Left ventricle myocardium superior (tissue), 1 donor: ENCODE data around the gene RPS5. TPM values are rescaled to one million over a fixed set of nuclear protein-coding genes. Genes with fewer than 3 reads are reported as not detected.

Experiments used
- ATAC-seq: fragments of 200-7000 bp; cut with Tn5 transposase; one replicate; pipeline ENCODE4 v1.9.1; 2020; ENCODE audit warnings: mild to moderate bottlenecking, moderate library complexity
- DNase-seq: peaks from one replicate; pipeline ENCODE4 v3.0.0-alpha.2; 2020
- intact Hi-C: fragments of 100-400 bp; cut with micrococcal nuclease; formaldehyde crosslinking; loops from one replicate; pipeline ENCODE4 v1.11.0; 2022
- total RNA-seq: library from RNA; stranded (reverse); fragmentation: NEBNext Ultra II Directional; extraction: Animal tissue kit (Norgen Biotek cat#: 25700); gene quantifications from one replicate; pipeline ENCODE4 v1.2.1, GENCODE V29; 2021
- donor health status: DM: no; HTN: yes; CAD: no; lungs with severe emphysema.

Gene RPS5
- total RNA-seq, 1 donor from 2014 or later, result 483 TPM

DNA sequence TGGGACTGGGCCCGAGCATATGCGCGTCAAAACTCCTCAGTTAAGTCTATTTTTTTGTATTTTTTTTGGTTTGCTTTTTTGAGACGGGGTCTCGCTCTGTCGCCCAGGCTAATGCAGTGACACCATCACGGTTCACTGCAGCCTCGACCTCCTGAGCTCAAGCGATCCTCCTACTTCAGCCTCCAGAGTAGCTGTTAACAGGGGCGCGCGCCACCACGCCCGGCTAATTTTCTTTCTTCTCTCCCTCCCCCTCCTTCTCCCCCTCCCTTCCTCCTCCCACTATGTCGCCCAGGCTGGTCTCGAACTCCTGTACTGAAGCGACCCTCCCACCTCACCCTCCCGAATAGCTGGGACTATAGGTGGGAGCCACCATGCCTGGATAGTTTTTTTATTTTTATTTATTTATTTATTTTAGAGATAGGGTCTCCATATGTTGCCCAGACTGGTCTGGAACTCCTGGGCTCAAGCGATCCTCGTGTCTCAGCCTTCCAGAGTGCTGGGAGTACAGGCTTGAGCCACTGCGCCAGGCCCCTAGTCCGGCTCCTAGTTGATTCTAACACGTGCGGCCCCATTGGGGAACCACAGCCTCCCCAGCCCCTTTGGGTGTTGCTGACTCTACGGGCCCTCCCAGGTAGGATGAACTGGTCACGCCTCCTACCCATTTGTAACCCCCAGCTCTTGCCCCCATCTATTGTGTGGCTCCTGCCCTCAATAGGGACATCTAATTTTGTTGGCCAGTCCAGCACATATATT, 5.4 kb upstream of the RPS5 start:
- ATAC-seq (no peak), DNase-seq (peak; percentile 49)
- intact Hi-C loops, result no loop called here

DNA sequence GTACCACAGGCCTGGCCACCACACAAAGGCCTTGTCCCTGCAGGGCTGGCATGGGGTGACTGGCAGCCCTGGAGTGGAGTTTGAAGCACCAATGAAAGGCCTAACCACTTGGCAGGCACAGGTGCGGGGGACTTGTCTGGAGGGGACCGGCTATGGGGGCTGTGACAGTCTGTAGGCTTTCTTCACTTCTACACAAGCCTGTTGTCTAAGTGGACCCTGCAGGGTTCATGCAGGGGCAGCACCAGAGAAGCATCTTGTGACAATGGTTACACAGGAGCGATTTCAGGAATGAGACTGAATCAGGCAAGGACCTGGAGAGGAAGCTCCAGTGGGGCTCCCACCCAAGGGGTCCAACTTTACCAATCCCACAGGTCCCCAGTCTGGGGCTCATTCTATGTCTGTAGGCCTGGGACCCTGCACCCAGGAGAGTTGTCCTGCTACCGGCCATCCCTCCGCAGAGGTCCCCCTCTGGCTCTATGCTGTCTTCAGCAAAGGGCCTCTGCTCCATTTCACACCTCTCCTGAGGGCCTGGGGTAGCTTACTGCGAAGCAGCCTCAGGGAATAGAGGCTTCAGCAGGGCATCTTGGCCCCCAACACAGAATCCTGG, 4.0 kb upstream of the RPS5 start:
- DNase-seq (peak; percentile 21), ATAC-seq (no peak)
- intact Hi-C loops, result no loop called here

DNA sequence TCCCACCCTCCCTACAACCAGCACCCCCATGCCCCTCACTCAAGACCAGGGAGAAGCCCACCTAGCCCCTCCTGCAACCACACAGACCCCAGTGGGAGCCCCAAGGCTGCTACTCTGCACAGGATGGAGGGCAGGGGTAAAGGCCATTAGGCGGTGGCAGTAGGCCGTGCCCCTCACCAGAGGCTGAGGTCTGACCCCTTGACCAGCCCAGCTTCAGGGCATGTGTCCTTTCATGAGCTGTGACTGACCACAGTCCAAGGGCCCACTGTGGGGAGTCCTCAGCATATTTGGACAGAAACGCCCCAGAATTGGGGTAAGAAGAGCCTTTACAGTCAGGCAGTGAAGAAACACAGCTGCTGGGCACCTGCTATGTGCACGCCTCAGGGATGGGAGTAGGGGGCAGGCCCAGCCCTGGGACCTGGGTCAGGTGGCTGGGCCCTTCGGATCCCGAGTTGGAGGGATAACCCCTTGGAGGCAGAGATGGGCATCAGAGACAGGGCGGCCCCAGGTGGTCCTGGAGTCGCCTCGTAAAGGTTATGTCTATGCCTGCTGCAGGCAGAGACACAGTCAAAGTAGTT, 1.7 kb upstream of the RPS5 start:
- peak; percentile 28 for DNase-seq
- no peak for ATAC-seq
- intact Hi-C loops, result no loop called here

DNA sequence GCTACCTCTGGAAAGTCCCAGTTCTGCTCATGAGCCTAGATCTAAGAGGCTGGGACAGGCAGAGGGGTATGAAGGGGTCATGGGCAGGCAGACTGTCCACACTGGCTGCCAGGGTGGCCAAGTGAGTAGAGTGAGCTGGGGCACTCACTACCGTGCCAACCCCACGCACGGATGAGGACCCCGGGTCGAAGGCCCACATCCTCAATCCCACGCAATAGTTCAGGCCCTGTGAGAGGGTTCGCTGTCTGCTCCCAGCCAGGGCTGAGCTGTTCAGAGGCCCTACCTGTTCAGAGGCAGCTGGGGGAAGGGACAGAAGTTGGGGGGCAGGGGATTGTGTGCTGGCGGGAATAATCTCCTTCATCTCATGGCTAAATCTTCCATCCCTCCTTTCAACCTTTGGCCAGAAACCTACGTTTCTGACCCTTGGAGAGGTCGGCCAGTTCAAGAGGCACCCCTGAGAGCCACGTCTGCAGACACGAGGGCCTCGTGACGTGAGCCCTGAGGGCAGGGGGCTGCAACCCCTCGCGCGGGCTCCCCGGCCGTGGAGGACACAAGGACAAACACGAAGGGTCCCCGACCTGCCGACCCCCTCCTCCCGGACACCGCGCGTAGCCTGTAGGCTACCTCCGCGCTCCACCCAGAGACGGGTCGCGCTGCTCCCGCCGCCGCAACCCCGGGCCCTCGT, 1.0 kb upstream of the RPS5 start:
- intact Hi-C loops, result no loop called here
- DNase-seq (peak; percentile 49), ATAC-seq (peak; percentile 17)

DNA sequence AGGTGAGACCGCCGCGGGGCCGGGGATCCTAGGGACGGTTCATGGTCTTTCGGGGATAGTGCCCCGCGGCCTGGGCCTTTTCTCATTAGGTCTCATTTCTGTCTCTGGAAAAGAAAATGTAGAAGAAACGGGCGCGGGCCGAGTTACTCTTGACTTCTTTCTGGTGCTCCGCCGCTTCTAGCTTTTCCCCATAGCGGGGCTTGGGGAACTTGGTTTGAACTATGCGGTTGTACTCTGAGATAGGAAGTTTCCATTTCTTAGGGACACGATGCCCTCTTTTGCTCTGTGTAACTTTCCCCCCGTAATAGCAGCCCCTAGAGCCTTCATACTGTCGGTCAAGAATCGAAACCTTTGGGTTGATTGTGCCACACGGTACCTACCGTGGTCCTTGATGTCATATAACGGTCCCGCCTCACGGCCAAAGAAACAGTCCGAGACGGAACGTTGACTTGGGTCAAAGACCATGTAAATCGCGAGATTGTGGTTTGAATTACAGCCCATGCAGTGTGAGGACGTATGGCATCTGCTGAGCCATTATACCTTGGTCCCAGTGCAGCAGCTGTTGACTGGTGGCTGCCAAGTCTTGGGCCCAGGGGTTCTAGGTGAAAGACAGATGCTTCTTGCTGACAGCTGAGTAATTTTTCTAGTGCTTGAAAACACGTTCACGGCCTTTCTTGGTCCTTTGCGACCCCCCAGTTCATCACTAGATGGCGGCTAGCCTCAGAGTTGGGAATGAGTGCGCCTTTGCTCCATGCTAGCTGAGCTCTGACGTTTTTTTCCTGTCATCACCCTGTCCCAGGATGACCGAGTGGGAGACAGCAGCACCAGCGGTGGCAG, 487 bp downstream of the RPS5 start:
- ATAC-seq, result no peak
- intact Hi-C loops, result no loop called here

DNA sequence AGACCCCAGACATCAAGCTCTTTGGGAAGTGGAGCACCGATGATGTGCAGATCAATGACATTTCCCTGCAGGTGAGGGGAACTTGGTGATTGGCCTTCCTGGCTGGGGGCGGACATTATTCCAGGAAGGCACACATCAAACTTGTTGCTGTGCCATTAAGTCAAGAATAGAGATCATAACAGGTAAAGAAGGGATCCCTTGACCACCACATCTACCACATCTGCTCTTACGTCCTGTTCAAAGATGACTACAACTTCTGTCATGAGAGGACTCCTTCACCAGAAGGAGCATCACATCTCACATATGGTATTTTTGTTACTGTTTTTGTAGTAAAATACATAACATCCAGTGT, 1.1 kb downstream of the RPS5 start:
- no peak for ATAC-seq
- no peak for DNase-seq
- intact Hi-C loops, result no loop called here

More for the DNA sequence above, 487 bp downstream of the RPS5 start:
- DNase-seq, result no peak

DNA sequence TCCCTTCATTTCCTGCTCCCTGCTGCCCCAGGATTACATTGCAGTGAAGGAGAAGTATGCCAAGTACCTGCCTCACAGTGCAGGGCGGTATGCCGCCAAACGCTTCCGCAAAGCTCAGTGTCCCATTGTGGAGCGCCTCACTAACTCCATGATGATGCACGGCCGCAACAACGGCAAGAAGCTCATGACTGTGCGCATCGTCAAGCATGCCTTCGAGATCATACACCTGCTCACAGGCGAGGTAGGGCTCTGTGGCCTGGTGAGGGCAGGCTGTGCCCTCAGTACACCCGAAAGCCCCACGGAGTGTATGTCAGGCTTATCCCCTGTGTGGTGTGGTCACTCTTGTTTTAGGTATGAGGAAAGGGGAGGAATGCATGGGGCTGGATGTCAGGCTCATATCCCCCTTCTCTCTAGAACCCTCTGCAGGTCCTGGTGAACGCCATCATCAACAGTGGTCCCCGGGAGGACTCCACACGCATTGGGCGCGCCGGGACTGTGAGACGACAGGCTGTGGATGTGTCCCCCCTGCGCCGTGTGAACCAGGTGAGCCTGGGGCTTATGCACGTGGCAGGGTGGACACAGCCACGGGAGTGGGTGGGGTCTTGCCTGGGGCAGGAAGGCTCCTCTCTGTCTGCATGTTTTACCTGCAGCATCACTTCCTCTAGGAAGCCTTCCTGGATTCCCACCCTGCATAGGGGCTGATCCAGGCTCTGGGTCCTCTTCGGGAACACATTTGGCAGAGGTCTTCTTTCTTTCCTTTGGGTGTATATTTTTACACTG, 6.1 kb downstream of the RPS5 start:
- DNase-seq, result no peak
- ATAC-seq, result no peak
- intact Hi-C loops, result no loop called here

DNA sequence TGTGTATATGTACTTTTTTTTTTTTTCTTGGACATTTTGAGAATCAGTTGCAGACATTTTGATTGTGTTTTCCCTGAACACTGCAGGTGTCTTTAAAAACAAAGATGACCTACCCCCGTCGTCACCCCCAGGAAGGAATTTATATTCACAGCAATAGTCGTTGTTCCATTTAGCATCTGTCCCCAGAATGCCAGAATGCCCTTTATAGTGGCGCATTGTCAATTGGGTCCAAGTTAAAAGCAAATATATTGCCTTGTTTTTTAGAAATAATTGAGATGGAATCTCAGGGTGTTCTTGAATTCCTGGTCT, 6.6 kb downstream of the RPS5 start:
- no peak for DNase-seq
- no peak for ATAC-seq
- intact Hi-C loops, result no loop called here

DNA sequence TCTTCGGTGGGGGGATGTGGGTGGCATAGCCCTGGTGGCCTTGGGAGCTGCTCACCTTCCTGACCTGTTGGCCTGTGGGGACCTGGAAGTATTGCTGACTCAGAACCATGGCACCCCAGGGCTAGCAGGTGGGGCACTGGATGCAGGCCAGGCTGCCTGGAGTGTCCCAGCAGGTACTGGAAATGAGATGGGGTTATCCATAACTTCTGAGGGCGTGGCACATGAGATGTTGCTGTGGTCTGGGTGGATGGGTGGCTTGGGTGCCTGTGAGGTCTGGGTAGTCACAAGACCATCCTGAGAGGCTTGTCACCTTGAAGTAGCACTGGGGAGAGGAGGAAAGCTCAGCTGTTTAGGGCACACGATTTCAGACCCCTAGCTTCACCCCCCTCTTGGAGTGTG, 7.8 kb downstream of the RPS5 start:
- ATAC-seq (no peak), DNase-seq (no peak)
- intact Hi-C loops, result no loop called here

DNA sequence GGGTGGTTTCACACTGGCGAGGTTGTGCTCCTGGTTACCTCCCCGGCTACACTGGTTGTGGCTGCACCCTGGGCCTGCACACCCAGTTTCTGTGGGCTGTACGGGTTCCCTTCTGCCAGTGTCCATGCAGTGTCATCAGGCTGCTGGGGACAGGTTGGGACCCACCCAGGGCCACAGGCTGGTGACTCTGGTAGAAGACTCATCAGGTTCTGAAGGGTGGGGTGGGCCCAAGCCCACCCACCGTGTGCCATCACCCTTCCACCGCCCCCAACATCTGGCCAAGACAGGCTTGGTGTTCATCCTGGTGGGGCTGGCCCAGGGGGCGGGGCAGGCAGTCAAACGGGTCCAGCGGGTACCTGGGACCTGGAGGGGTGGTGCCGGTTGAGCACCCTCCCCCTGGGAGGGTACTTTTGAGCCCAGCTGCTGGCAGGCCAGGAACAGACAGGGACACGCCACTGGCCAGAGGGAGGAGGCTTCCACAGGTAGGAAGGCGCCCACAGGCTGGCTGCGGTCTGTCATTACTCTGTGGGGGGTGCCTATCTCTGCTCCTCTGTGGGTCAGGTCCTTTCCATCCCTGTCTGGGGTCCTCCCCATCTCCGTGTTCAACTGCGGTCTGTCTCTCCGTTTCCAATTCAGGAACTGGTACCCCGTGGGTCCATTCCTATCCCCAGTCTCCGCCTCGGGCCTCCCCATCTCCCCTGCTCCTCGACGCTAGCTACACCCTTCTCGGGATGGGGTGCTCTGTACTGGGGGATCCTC, 8.3 kb downstream of the RPS5 start, which contains the start of gene RNF225:
Gene RNF225, plus strand, starts transcription at position 437 of the 759 bp plus-strand sequence. CDS start 434 bp downstream, outside the sequence.
- DNase-seq (no peak), ATAC-seq (peak; percentile 4)
- intact Hi-C loops, result no loop called here

DNA sequence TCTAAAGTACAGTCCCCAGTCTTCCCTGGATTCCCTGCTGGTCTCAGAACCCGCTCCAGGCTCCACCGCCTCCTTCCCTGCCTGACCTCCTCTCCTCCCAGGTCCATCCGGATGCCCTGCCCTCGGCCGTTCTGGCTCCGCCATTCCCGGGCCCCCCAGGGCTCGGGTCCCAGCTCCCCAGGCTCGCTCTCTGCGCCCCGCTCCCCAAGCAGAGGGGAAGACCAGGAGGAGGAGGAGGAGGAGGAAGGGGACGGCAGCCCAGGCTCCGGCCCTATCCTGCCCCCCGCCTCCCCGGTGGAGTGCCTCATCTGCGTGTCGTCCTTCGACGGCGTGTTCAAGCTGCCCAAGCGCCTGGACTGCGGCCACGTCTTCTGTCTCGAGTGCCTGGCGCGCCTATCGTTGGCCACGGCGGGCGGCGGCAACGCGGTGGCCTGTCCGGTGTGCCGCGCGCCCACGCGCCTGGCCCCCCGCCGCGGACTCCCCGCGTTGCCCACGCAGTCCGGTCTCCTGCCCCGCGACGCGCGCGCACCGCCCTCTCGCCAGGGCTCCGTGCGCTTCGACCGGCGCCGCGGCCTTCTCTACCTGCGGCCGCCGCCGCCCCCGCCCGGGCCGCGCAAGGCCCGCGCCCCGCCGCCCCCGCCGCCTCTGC, 9.0 kb downstream of the RPS5 start:
- ATAC-seq (no peak), DNase-seq (no peak)
- intact Hi-C loops, result no loop called here

DNA sequence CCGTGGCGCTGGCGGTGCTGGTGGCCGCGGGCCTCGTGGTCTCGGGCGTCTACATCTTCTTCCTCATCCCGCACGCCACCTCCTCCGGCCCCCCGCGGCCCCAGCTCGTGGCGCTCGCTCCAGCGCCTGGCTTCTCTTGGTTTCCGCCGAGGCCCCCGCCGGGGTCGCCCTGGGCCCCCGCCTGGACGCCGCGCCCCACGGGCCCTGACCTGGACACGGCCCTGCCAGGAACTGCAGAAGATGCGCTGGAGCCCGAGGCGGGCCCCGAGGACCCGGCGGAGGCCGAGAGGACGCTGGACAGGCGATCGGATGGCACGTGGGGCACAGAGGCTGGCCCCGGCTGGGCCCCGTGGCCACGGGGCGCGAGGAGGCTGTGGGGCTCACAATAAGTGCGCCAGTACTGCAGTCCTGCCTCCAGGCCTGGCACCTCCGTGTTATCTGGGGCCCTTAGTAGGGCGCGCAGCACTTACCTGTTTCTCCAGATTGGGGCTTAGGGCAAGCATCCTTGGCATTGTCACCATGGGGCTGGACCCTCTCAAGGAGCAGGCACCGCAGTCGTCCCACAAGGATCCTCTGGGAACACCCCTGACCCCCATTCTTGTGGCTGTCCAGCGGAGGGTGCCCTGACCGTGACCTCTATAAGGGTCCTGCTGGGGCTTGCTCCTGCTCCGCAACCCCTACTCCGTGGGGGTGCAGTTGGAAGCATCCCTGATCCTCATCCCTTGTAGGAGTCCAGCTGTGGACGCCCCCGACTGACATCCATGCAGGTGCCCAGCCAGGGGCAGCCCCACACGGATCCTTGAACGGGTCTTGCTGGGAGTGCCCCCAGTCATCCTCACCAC, 9.8 kb downstream of the RPS5 start:
- DNase-seq, result no peak
- ATAC-seq, result no peak

DNA sequence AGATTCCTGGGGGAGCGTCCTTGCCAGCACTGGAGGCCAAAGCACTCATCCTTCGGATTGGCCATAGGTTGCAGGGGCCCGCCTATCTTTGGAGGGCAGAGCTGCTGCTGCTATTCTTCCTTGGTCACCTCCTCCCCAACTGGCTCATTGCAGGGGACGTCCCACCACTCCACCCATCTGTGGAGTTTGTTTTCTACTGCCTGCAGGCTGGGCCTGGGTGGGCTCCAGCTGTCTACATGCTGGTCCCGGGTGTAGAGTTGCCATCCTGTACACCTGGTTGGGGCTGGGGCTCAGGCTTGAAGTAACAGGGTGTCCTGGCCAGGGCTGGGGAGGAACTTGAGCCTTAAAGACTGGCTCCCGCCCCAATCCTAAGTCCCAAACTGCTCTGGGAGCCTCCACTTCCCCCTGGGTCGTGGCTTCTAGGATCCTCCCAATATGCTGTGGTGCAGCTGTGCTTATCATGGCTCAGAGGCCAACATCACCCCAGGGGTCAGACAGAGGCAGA, 10.5 kb downstream of the RPS5 start:
- DNase-seq (no peak), ATAC-seq (no peak)
- intact Hi-C loops, result no loop called here

More for the DNA sequence above, 9.8 kb downstream of the RPS5 start:
- intact Hi-C loops, result no loop called here

DNA sequence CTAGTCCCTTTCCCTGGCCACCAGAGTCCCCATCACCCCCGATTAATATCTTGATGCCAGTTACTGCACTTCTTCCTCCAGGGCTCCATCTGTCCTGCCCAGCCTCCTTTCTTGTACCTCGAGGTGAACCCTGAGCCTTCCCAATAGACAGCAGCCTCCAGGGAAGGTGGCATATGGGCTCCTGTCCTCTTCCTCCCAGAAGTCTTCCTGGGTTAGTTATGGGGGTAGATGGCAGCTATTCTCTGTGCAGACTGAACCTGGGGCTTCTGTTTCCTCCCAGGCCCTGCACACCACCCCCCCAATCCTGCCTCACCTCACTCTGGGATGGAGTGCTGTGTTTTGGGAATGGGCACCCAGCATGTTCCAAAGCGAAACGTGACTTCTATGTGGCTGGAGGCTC, 11.0 kb downstream of the RPS5 start:
- no peak for DNase-seq
- intact Hi-C loops, result no loop called here
- no peak for ATAC-seq

DNA sequence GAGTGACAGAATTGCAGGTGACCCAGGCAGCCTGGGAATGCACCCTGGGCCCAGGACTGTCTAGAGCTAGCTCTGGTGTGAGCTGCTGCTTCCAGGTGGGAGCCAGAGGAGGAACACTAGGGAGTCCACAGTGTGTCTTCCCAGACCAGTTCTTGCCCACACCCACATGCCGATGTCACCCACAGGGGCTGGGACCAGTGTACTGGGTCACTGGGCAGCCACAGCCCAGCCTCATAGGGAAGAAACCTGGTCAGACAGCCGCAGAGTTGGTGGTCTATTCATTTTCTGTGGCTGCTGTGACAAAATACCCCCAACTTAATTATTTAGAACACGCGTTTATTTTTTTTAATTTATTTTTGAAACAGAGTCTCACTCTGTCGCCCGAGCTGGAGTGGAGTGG, 11.5 kb downstream of the RPS5 start:
- intact Hi-C loops, result no loop called here
- ATAC-seq (no peak), DNase-seq (no peak)

DNA sequence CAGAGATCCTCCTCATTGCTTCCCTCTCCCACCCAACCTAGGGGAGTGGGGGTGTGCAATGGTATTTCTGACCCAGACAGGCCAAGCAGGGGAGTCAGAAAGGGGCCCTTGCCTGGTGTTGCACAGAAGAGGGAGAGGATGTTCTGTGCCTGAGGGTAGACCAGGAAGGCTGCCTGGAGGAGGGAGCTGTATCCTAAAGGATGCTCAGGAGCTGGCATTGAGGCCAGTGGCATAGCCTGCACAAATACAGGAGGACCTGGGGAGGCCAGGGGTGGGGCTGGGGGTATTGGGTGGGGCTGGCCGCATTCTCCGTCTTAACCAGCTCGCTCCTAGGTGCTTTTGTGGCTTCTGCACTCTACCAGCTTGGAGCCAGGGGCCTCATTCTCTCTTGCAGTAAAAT, 12.8 kb downstream of the RPS5 start:
- no peak for ATAC-seq
- intact Hi-C loops, result no loop called here
- DNase-seq, result no peak
